H54 (cell line): Measurements from ENCODE around the gene CFAP107.

Experiments
- DNase-seq: peaks from one replicate; pipeline ENCODE4 v3.0.0; 2011; ENCODE audit warnings: low spot score, mixed read lengths; ENCODE audit not compliant: insufficient read length
- FAIRE-seq: peaks from 3 replicates; lab custom pipeline; 2011; peaks lifted over from hg19 to GRCh38; lab: Jason Lieb, UNC
- POLR2A ChIP-seq: IDR thresholded peaks from 2 replicates; pipeline ENCODE4 v1.6.1; 2011; ENCODE audit warnings: low read depth, mild to moderate bottlenecking, low read length

The CFAP107 gene

GRCh38 chr1:12757836-12758235, 11.8 kb downstream of the CFAP107 start:
- no peak for DNase-seq
- TF ChIP-seq POLR2A = no peak
- FAIRE-seq = no peak

GRCh38 chr1:12760256-12760795, 14.3 kb downstream of the CFAP107 start:
- FAIRE-seq (no peak), DNase-seq (no peak)
- TF ChIP-seq POLR2A = no peak

GRCh38 chr1:12761781-12762180, 15.8 kb downstream of the CFAP107 start:
- DNase-seq = no peak
- no peak for FAIRE-seq
- no peak for TF ChIP-seq POLR2A

- DNase-seq (no peak), FAIRE-seq (no peak)
- no peak for TF ChIP-seq POLR2A
Observed at GRCh38 chr1:12762766-12763165, 16.8 kb downstream of the CFAP107 start.

GRCh38 chr1:12763479-12763878, 17.5 kb downstream of the CFAP107 start:
- DNase-seq = no peak
- no peak for FAIRE-seq
- TF ChIP-seq POLR2A = no peak

GRCh38 chr1:12764016-12764415, 18.0 kb downstream of the CFAP107 start:
- FAIRE-seq = no peak
- no peak for DNase-seq

GRCh38 chr1:12769031-12769430, 23.0 kb downstream of the CFAP107 start:
- no peak for DNase-seq
- no peak for TF ChIP-seq POLR2A
- no peak for FAIRE-seq

More at GRCh38 chr1:12764016-12764415, 18.0 kb downstream of the CFAP107 start:
- TF ChIP-seq POLR2A = no peak

GRCh38 chr1:12769976-12770505, 24.0 kb downstream of the CFAP107 start:
- DNase-seq (no peak), FAIRE-seq (no peak)
- TF ChIP-seq POLR2A = no peak

- TF ChIP-seq POLR2A = no peak
- no peak for FAIRE-seq
- DNase-seq = no peak
Observed at GRCh38 chr1:12770620-12771019, 24.6 kb downstream of the CFAP107 start.

GRCh38 chr1:12771186-12771585, 25.2 kb downstream of the CFAP107 start:
- DNase-seq = no peak
- no peak for FAIRE-seq
- TF ChIP-seq POLR2A = no peak

- DNase-seq (no peak), FAIRE-seq (no peak)
- no peak for TF ChIP-seq POLR2A
Observed at GRCh38 chr1:12772520-12772919, 26.5 kb downstream of the CFAP107 start.

- no peak for TF ChIP-seq POLR2A
- DNase-seq (no peak), FAIRE-seq (no peak)
Observed at GRCh38 chr1:12773438-12773837, 27.4 kb downstream of the CFAP107 start, which contains the start of gene PRAMEF12. PRAMEF12 (plus strand) TSS chr1:12773738; CDS start chr1:12774868, 1,130 bp downstream.

- DNase-seq (no peak), FAIRE-seq (no peak)
- TF ChIP-seq POLR2A = no peak
Observed at GRCh38 chr1:12774801-12775345, 28.9 kb downstream of the CFAP107 start.

GRCh38 chr1:12775443-12775842, 29.4 kb downstream of the CFAP107 start:
- FAIRE-seq (no peak), DNase-seq (no peak)
- no peak for TF ChIP-seq POLR2A
